ENCODE data around the gene ZKSCAN7.

DNA sequence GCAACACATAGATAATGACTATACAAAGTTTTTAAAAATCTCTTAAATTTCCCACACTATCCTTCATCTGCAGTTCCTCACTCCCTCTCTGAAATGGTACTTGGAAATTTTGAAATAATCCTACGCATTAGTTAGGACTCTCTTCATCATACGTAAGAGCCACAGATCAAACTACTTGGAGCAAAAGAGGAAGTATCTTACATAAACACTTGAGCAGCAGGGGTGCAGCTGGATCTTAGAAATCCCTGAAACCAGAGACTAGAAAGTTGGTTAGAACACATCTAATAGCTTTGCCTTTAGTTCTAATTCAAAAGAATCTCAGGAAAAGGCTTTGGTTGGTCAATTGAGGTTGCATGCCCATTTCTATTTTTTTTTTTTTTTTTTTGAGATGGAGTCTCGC is 38.8 kb upstream of the ZKSCAN7 start:
- TF ChIP-seq, protein P1, sequence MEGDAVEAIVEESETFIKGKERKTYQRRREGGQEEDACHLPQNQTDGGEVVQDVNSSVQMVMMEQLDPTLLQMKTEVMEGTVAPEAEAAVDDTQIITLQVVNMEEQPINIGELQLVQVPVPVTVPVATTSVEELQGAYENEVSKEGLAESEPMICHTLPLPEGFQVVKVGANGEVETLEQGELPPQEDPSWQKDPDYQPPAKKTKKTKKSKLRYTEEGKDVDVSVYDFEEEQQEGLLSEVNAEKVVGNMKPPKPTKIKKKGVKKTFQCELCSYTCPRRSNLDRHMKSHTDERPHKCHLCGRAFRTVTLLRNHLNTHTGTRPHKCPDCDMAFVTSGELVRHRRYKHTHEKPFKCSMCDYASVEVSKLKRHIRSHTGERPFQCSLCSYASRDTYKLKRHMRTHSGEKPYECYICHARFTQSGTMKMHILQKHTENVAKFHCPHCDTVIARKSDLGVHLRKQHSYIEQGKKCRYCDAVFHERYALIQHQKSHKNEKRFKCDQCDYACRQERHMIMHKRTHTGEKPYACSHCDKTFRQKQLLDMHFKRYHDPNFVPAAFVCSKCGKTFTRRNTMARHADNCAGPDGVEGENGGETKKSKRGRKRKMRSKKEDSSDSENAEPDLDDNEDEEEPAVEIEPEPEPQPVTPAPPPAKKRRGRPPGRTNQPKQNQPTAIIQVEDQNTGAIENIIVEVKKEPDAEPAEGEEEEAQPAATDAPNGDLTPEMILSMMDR (IDR thresholded peaks at IDR 0.05; ENCODE audit: low read depth, low read length, poor library complexity, severe bottlenecking), result no peak
- no peak for TF ChIP-seq EZH2phosphoT487 (IDR thresholded peaks at IDR 0.05; ENCODE audit: borderline replicate concordance, low read length)

All from DOHH2 (cell line).